PC-3 (cell line): ENCODE results near the gene BCAP29. TPM values are rescaled to one million over a fixed set of nuclear protein-coding genes. Genes with fewer than 3 reads are reported as not detected.

Experiments
- ATAC-seq: fragments of 200-7000 bp; cut with Tn5 transposase; 2 replicates; pipeline ENCODE4 v1.9.1; 2020; ENCODE audit warnings: mild to moderate bottlenecking, moderate library complexity
- BruUV-seq: library from RNA; stranded (reverse); fragments of 400-500 nt; replicated peaks from 2 replicates; lab custom pipeline; 2021; lab: Mats Ljungman, UMichigan
- CTCF ChIA-PET: fragments of 300-600 bp; sonication (Branson Sonifier 250); formaldehyde crosslinking; loops from one replicate; lab custom pipeline; 2022; ENCODE audit warnings: antibody characterized with exemption; lab: Charles Lee
- POLR2A ChIA-PET: fragments of 300-600 bp; sonication (Branson Sonifier 250); formaldehyde crosslinking; loops from one replicate; lab custom pipeline; 2022; ENCODE audit warnings: antibody characterized with exemption; ENCODE audit not compliant: unreplicated experiment; lab: Charles Lee
- DNase-seq: peaks from one replicate; pipeline ENCODE4 v3.0.0-alpha.2; 2015
- H2AFZ ChIP-seq: fragments of 300-600 bp; sonication (generic); 2 replicates; pipeline ENCODE4 v1.6.0; 2016; ENCODE audit warnings: antibody characterized with exemption, low read length
- H3F3A ChIP-seq: fragments of 300-600 bp; sonication (generic); one replicate; pipeline ENCODE4 v1.6.0; 2017; ENCODE audit warnings: antibody characterized with exemption, low read length, control low read depth, mild to moderate bottlenecking; ENCODE audit not compliant: unreplicated experiment
- H3K27ac ChIP-seq: fragments of 300-600 bp; sonication (generic); 2 replicates; pipeline ENCODE4 v1.5.1; 2016; ENCODE audit warnings: mild to moderate bottlenecking, low read length
- H3K27me3 ChIP-seq: fragments of 300-600 bp; sonication (generic); 2 replicates; pipeline ENCODE4 v1.6.1; 2016; ENCODE audit warnings: low read length, mixed read lengths
- H3K36me3 ChIP-seq: fragments of 300-600 bp; sonication (generic); 2 replicates; pipeline ENCODE4 v1.6.1; 2016; ENCODE audit warnings: low read depth, mixed run types, low read length, mixed read lengths
- H3K4me1 ChIP-seq: fragments of 300-600 bp; sonication (generic); 2 replicates; pipeline ENCODE4 v1.5.1; 2016; ENCODE audit warnings: low read length; ENCODE audit not compliant: insufficient read depth
- H3K4me2 ChIP-seq: fragments of 300-600 bp; sonication (generic); 2 replicates; pipeline ENCODE4 v1.6.0; 2016; ENCODE audit warnings: low read length
- H3K4me3 ChIP-seq: fragments of 300-600 bp; sonication (generic); 2 replicates; pipeline ENCODE4 v1.5.1; 2016; ENCODE audit warnings: mild to moderate bottlenecking, low read length, mixed read lengths
- H3K79me2 ChIP-seq: fragments of 300-600 bp; sonication (generic); 2 replicates; pipeline ENCODE4 v1.6.1; 2017; ENCODE audit warnings: low read length, mixed read lengths
- H3K9ac ChIP-seq: fragments of 300-600 bp; sonication (generic); 2 replicates; pipeline ENCODE4 v1.6.0; 2016; ENCODE audit warnings: mild to moderate bottlenecking, low read length
- H3K9me2 ChIP-seq: fragments of 300-600 bp; sonication (generic); replicated peaks from 2 replicates; pipeline ENCODE4 v1.6.1; 2016; ENCODE audit warnings: mixed run types, low read length, mixed read lengths
- H3K9me3 ChIP-seq: fragments of 300-600 bp; sonication (generic); 2 replicates; pipeline ENCODE4 v1.6.1; 2016; ENCODE audit warnings: low read length, mixed read lengths
- H4K20me1 ChIP-seq: fragments of 300-600 bp; sonication (generic); 2 replicates; pipeline ENCODE4 v1.6.1; 2016; ENCODE audit warnings: low read length, mixed read lengths
- CTCF ChIP-seq: fragments of 300-600 bp; sonication (generic); conservative IDR thresholded peaks from 2 replicates; pipeline ENCODE4 v1.5.1; 2017; ENCODE audit warnings: antibody characterized with exemption, low read depth, mild to moderate bottlenecking, low read length
- EZH2 ChIP-seq: fragments of 300-600 bp; sonication (generic); IDR thresholded peaks from one replicate; pipeline ENCODE4 v1.6.1; 2017; ENCODE audit warnings: antibody characterized with exemption, mild to moderate bottlenecking, low read length; ENCODE audit not compliant: unreplicated experiment
- EZH2phosphoT487 ChIP-seq: fragments of 300-600 bp; sonication (generic); IDR thresholded peaks from 2 replicates; pipeline ENCODE4 v1.6.1; 2018; ENCODE audit warnings: mild to moderate bottlenecking, antibody characterized with exemption, low read length, borderline replicate concordance
- intact Hi-C: fragments of 100-400 bp; cut with micrococcal nuclease; formaldehyde crosslinking; loops from 2 replicates; pipeline ENCODE4 v1.9.0; 2023
- total RNA-seq: library from RNA; depleted of rRNA; stranded (reverse); fragments of >200 nt; gene quantifications from 2 replicates; pipeline ENCODE4 v1.2.3, GENCODE V29; 2014

The BCAP29 gene
- total RNA-seq, 1 experiment from 2014 or later, result 65.9 TPM

GRCh38 chr7:107613948-107614347 lies 33.9 kb downstream of the BCAP29 start:
- H3K4me2 ChIP-seq, result peak overlapping the region; percentile 63
- H3K4me1 ChIP-seq, result peaks cover 45% of the 10 kb centered on the region
- H3K79me2 ChIP-seq, result no peaks in the 10 kb centered on the region
- 0 out of 2 replicates have a peak, but pooled peaks cover 9% of the 10 kb centered on the region for H3K36me3 ChIP-seq
- no peaks in the 10 kb centered on the region for H3K9me3 ChIP-seq
- no peaks in the 10 kb centered on the region for H3K9me2 ChIP-seq
- peak overlapping the region; percentile 51 for H3K27ac ChIP-seq
- no peaks in the 10 kb centered on the region for H4K20me1 ChIP-seq
- H3K4me3 ChIP-seq, result no peak overlapping the region
- no peak overlapping the region for H2AFZ ChIP-seq
- peaks cover 5% of the 10 kb centered on the region for H3F3A ChIP-seq
- DNase-seq (peak; percentile 28), ATAC-seq (peak; percentile 32)
- ChIA-PET POLR2A (interaction anchor here (0.6 kb wide), 1 partner anchor 26 kb away, joined by 5 read pairs; no protein-coding TSS in a partner anchor), CTCF (no interaction called here)
- no peaks in the 10 kb centered on the region for H3K27me3 ChIP-seq
- TF ChIP-seq EZH2 (no peak), EZH2phosphoT487 (no peak), CTCF (no peak)
- H3K9ac ChIP-seq, result no peak overlapping the region
- intact Hi-C loops, result loop anchor here (5.0 kb wide), 1 partner anchor 47 kb away; no protein-coding TSS in a partner anchor
- no TSS peak for BruUV-seq

- Histone ChIP-seq H3K79me2 (no peaks in the 10 kb centered on the region), H3K4me3 (no peak overlapping the region), H2AFZ (no peak overlapping the region), H3K36me3 (0 out of 2 replicates have a peak, but pooled peaks cover 9% of the 10 kb centered on the region), H4K20me1 (no peaks in the 10 kb centered on the region), H3K27me3 (no peaks in the 10 kb centered on the region), H3K9me3 (no peaks in the 10 kb centered on the region), H3K27ac (peak overlapping the region; percentile 51), H3K4me2 (peak overlapping the region; percentile 63), H3K4me1 (peaks cover 45% of the 10 kb centered on the region), H3K9me2 (no peaks in the 10 kb centered on the region), H3K9ac (no peak overlapping the region), H3F3A (peaks cover 5% of the 10 kb centered on the region)
- intact Hi-C loops, result loop anchor here (5.0 kb wide), 1 partner anchor 47 kb away; no protein-coding TSS in a partner anchor
- BruUV-seq, result no TSS peak
- DNase-seq (peak; percentile 83), ATAC-seq (peak; percentile 87)
- CTCF ChIA-PET, result no interaction called here
- POLR2A ChIA-PET, result interaction anchor here (0.6 kb wide), 1 partner anchor 27 kb away, joined by 5 read pairs; no protein-coding TSS in a partner anchor
- TF ChIP-seq EZH2phosphoT487, result no peak
- no peak for TF ChIP-seq CTCF
- no peak for TF ChIP-seq EZH2
Observed at GRCh38 chr7:107614425-107614824, 34.4 kb downstream of the BCAP29 start.
